H1 (cell line): ENCODE results near the gene SCD. TPM values are rescaled to one million over a fixed set of nuclear protein-coding genes. Genes with fewer than 3 reads are reported as not detected.

ENCODE experiments used
- ASH2L ChIP-seq: fragments of 200-600, 300-600 bp; sonication (generic); IDR thresholded peaks from one replicate; pipeline ENCODE4 v1.7.1; 2017; ENCODE audit warnings: low read length
- ATF2 ChIP-seq: IDR thresholded peaks from 2 replicates; pipeline ENCODE4 v1.6.1; 2012; ENCODE audit warnings: low read length, inconsistent platforms
- CHD7 ChIP-seq: fragments of 300-600 bp; sonication (generic); IDR thresholded peaks from 2 replicates; pipeline ENCODE4 v1.7.1; 2012; ENCODE audit warnings: low read length, moderate library complexity, mild to moderate bottlenecking, inconsistent platforms; ENCODE audit not compliant: insufficient replicate concordance
- JUND ChIP-seq: IDR thresholded peaks from 2 replicates; pipeline ENCODE4 v1.6.1; 2011; ENCODE audit warnings: mild to moderate bottlenecking, improper control_type of control experiment, low read length
- MAX ChIP-seq: IDR thresholded peaks from 2 replicates; pipeline ENCODE4 v1.6.1; 2012; ENCODE audit warnings: inconsistent platforms
- RBBP5 ChIP-seq: IDR thresholded peaks from 2 replicates; pipeline ENCODE4 v1.7.1; 2012; ENCODE audit warnings: low read depth, mild to moderate bottlenecking, inconsistent platforms, low read length, moderate library complexity, borderline replicate concordance
- SP1 ChIP-seq: IDR thresholded peaks from 2 replicates; pipeline ENCODE4 v1.6.1; 2011; ENCODE audit warnings: low read depth, low read length
- TAF1 ChIP-seq: IDR thresholded peaks from 2 replicates; pipeline ENCODE4 v1.6.1; 2011; ENCODE audit warnings: mild to moderate bottlenecking, low read depth, low read length
- polyA plus RNA-seq, 7 experiments: library from polyadenylated mRNA; depleted of rRNA in 3 of 7; stranded (reverse) in 5 of 7; unstranded in 2 of 7; fragments of >200 nt in 5 of 7; fragments of 200-250 nt in 2 of 7; gene quantifications; 1 replicate in 5 of 7; 2 replicates in 1 of 7; 4 replicates in 1 of 7; pipeline versions ENCODE4 v1.2.1 to v1.2.3, GENCODE V29; 2011 to 2013; ENCODE audit warnings: missing spikeins in 2 of 7, mixed read lengths in 2 of 7
- total RNA-seq: library from RNA; stranded (reverse); fragmentation: NEBNext Ultra II Directional; extraction: Animal tissue kit (Norgen Biotek cat#: 25700); gene quantifications from 2 replicates; pipeline ENCODE4 v1.2.1, GENCODE V29; 2021

Gene SCD
- total and polyA plus RNA-seq, 2 of the 8 experiments (the other 6 are each of a cell fraction or from before 2014, with no cell fraction given), result 397 to 621 TPM

- no peak for TF ChIP-seq CHD7
- peak; percentile 80 for TF ChIP-seq TAF1
- TF ChIP-seq MAX, result peak; percentile 62
- 0 out of 2 replicates have a peak, but pooled peaks have one; percentile 11 for TF ChIP-seq JUND
- TF ChIP-seq RBBP5, result peak; percentile 66; the same call in 1 of the 2 replicates
- TF ChIP-seq ATF2, result no peak
- peak; percentile 67 for TF ChIP-seq SP1
- peak; percentile 79 for TF ChIP-seq ASH2L
Measured at GRCh38 chr10:100370714-100371481, 23.9 kb downstream of the SCD start (continued).
